H1 (cell line): ENCODE measurements around the gene WNK3. TPM values are rescaled to one million over a fixed set of nuclear protein-coding genes. Genes with fewer than 3 reads are reported as not detected.

Experiments used
- CTCF ChIA-PET: fragments of 300-600 bp; sonication (Branson Sonifier 250); formaldehyde crosslinking; loops from one replicate; lab custom pipeline; 2021; ENCODE audit not compliant: partially characterized antibody; lab: Charles Lee
- POLR2A ChIA-PET: fragments of 300-600 bp; sonication (Branson Sonifier 250); formaldehyde crosslinking; loops from one replicate; lab custom pipeline; 2021; ENCODE audit warnings: inconsistent platforms; ENCODE audit not compliant: partially characterized antibody; lab: Charles Lee
- DNase-seq, 2 experiments: peaks; one replicate each; pipeline versions ENCODE4 v3.0.0 to v3.0.0-alpha.2; 2010 to 2022; ENCODE audit warnings: low spot score in 2 of 2, low read depth in 1 of 2, mixed read lengths in 1 of 2
- FAIRE-seq: peaks from 2 replicates; lab custom pipeline; 2011; peaks lifted over from hg19 to GRCh38; lab: Jason Lieb, UNC
- H2AFZ ChIP-seq: 2 replicates; pipeline ENCODE4 v1.8.1; 2012; ENCODE audit warnings: low read length, inconsistent platforms
- H2AK5ac ChIP-seq: 2 replicates; pipeline ENCODE4 v1.6.1; 2013; ENCODE audit warnings: low read depth, low read length
- H2BK120ac ChIP-seq: replicated peaks from 2 replicates; pipeline ENCODE3; 2013; ENCODE audit warnings: low read depth, low read length, inconsistent platforms
- H2BK12ac ChIP-seq: 2 replicates; pipeline ENCODE4 v1.6.1; 2013; ENCODE audit warnings: low read depth, low read length
- H2BK15ac ChIP-seq: 2 replicates; pipeline ENCODE4 v1.6.1; 2013; ENCODE audit warnings: low read length
- H2BK20ac ChIP-seq: 2 replicates; pipeline ENCODE4 v1.6.1; 2013; ENCODE audit warnings: low read length
- H2BK5ac ChIP-seq: 2 replicates; pipeline ENCODE4 v1.6.1; 2013; ENCODE audit warnings: low read depth, low read length
- H3K14ac ChIP-seq: 2 replicates; pipeline ENCODE4 v1.6.1; 2013; ENCODE audit warnings: inconsistent platforms; ENCODE audit not compliant: insufficient read length
- H3K18ac ChIP-seq: 2 replicates; pipeline ENCODE4 v1.6.1; 2013; ENCODE audit warnings: low read length; ENCODE audit errors: extremely low read depth
- H3K23ac ChIP-seq: 2 replicates; pipeline ENCODE4 v1.6.1; 2013; ENCODE audit warnings: inconsistent platforms; ENCODE audit not compliant: insufficient read length
- H3K23me2 ChIP-seq: 2 replicates; pipeline ENCODE4 v1.6.1; 2013; ENCODE audit warnings: low read depth, low read length
- H3K27ac ChIP-seq: 2 replicates; pipeline ENCODE4 v1.6.1; 2011; ENCODE audit warnings: low read depth, low read length, inconsistent platforms
- H3K27me3 ChIP-seq, 4 experiments: replicated peaks in 1 of 4; 1 replicate in 1 of 4; 2 replicates in 3 of 4; pipeline versions ENCODE4 v1.6.1 to v1.8.1; 2011 to 2013; ENCODE audit warnings: low read length in 3 of 4, mild to moderate bottlenecking in 3 of 4, inconsistent platforms in 2 of 4, mixed read lengths in 2 of 4, moderate library complexity in 1 of 4; ENCODE audit not compliant: control insufficient read depth in 3 of 4, insufficient read depth in 3 of 4; ENCODE audit errors: extremely low read depth in 1 of 4
- H3K36me3 ChIP-seq, 4 experiments: 2 replicates each; pipeline versions ENCODE4 v1.6.1 to v1.8.1; 2011 to 2013; ENCODE audit warnings: mild to moderate bottlenecking in 4 of 4, low read length in 3 of 4, moderate library complexity in 2 of 4, control low read depth in 1 of 4, inconsistent platforms in 1 of 4; ENCODE audit not compliant: insufficient read depth in 4 of 4, control insufficient read depth in 2 of 4
- H3K4ac ChIP-seq: replicated peaks from 2 replicates; pipeline ENCODE3; 2013; ENCODE audit warnings: low read length, low read depth, mixed read lengths, inconsistent platforms; ENCODE audit not compliant: insufficient read length
- H3K4me1 ChIP-seq, 4 experiments: replicated peaks in 1 of 4; 1 replicate in 1 of 4; 2 replicates in 3 of 4; pipeline versions ENCODE4 v1.6.1 to v1.8.1; 2011 to 2013; ENCODE audit warnings: low read length in 3 of 4, inconsistent platforms in 2 of 4, mixed read lengths in 1 of 4; ENCODE audit not compliant: insufficient read depth in 4 of 4, control insufficient read depth in 3 of 4
- H3K4me2 ChIP-seq, 2 experiments: 2 replicates each; pipeline versions ENCODE4 v1.6.1 to v1.8.1; 2011 to 2013; ENCODE audit warnings: low read depth in 2 of 2, low read length in 2 of 2, control low read depth in 1 of 2, inconsistent platforms in 1 of 2, mild to moderate bottlenecking in 1 of 2; ENCODE audit not compliant: insufficient read depth in 1 of 2
- H3K4me3 ChIP-seq, 4 experiments: fragments of 200-600, 300-600 bp in 1 of 4; sonication (generic), shearing (Covaris generic), sonication (Bioruptor Twin) in 1 of 4; 2 replicates each; pipeline versions ENCODE4 v1.5.1 to v1.8.1; 2011 to 2016; ENCODE audit warnings: low read length in 4 of 4, low read depth in 3 of 4, control low read depth in 2 of 4, inconsistent platforms in 2 of 4, mild to moderate bottlenecking in 2 of 4, mixed read lengths in 1 of 4, moderate library complexity in 1 of 4; ENCODE audit not compliant: insufficient read depth in 2 of 4; ENCODE audit errors: extremely low read depth in 1 of 4
- H3K56ac ChIP-seq: replicated peaks from 2 replicates; pipeline ENCODE3; 2013; ENCODE audit warnings: low read depth, mild to moderate bottlenecking, mixed read lengths, low read length, inconsistent platforms; ENCODE audit not compliant: insufficient read length
- H3K79me1 ChIP-seq: 2 replicates; pipeline ENCODE4 v1.6.1; 2013; ENCODE audit warnings: low read depth, low read length, control low read depth
- H3K79me2 ChIP-seq, 2 experiments: 2 replicates each; pipeline versions ENCODE4 v1.6.1 to v1.8.1; 2012 to 2013; ENCODE audit warnings: low read length in 2 of 2, mild to moderate bottlenecking in 2 of 2, inconsistent platforms in 1 of 2; ENCODE audit not compliant: insufficient read depth in 2 of 2, control insufficient read depth in 1 of 2
- H3K9ac ChIP-seq, 4 experiments: replicated peaks in 1 of 4; 1 replicate in 1 of 4; 2 replicates in 3 of 4; pipeline versions ENCODE4 v1.6.1 to v1.8.1; 2011 to 2013; ENCODE audit warnings: low read depth in 3 of 4, low read length in 3 of 4, control low read depth in 2 of 4, mild to moderate bottlenecking in 2 of 4, moderate library complexity in 2 of 4, inconsistent platforms in 1 of 4; ENCODE audit errors: extremely low read depth in 1 of 4
- H3K9me3 ChIP-seq, 2 experiments: 2 replicates each; pipeline versions ENCODE4 v1.6.1 to v1.8.1; 2012 to 2013; ENCODE audit warnings: mild to moderate bottlenecking in 2 of 2, moderate library complexity in 2 of 2, control low read depth in 1 of 2, inconsistent platforms in 1 of 2, low read depth in 1 of 2, low read length in 1 of 2, mixed read lengths in 1 of 2; ENCODE audit not compliant: insufficient read depth in 2 of 2
- H4K20me1 ChIP-seq, 2 experiments: replicated peaks in 1 of 2; 2 replicates each; pipeline versions ENCODE3 to v1.8.1; 2011 to 2013; ENCODE audit warnings: inconsistent platforms in 2 of 2, low read length in 2 of 2, mild to moderate bottlenecking in 1 of 2; ENCODE audit not compliant: insufficient read depth in 2 of 2, control insufficient read depth in 1 of 2
- H4K5ac ChIP-seq: 2 replicates; pipeline ENCODE4 v1.6.1; 2013; ENCODE audit warnings: low read length, low read depth, mixed read lengths, inconsistent platforms; ENCODE audit not compliant: insufficient read length
- H4K8ac ChIP-seq: 2 replicates; pipeline ENCODE4 v1.8.0; 2013; ENCODE audit warnings: mild to moderate bottlenecking, moderate library complexity, low read length, inconsistent platforms; ENCODE audit not compliant: insufficient read depth; ENCODE audit errors: extremely low read depth
- H4K91ac ChIP-seq: replicated peaks from 2 replicates; pipeline ENCODE3; 2013; ENCODE audit warnings: low read length, mixed read lengths, inconsistent platforms; ENCODE audit not compliant: insufficient read length
- CTBP2 ChIP-seq: IDR thresholded peaks from 2 replicates; pipeline ENCODE4 v1.7.0; 2011; ENCODE audit warnings: borderline replicate concordance, mild to moderate bottlenecking, moderate library complexity, mixed read lengths, low read length; ENCODE audit not compliant: insufficient read depth, insufficient read length
- EGR1 ChIP-seq: IDR thresholded peaks from 2 replicates; pipeline ENCODE4 v1.6.1; 2011; ENCODE audit warnings: low read depth, low read length, borderline replicate concordance
- KDM5A ChIP-seq: fragments of 200-600 bp; IDR thresholded peaks from 2 replicates; pipeline ENCODE4 v1.7.1; 2012; ENCODE audit warnings: mild to moderate bottlenecking, low read length, inconsistent platforms, mixed read lengths
- SP2 ChIP-seq: IDR thresholded peaks from 2 replicates; pipeline ENCODE4 v1.6.1; 2012; ENCODE audit warnings: mild to moderate bottlenecking, low read length, inconsistent platforms
- TCF12 ChIP-seq: IDR thresholded peaks from 2 replicates; pipeline ENCODE4 v1.6.1; 2011; ENCODE audit warnings: low read depth, mild to moderate bottlenecking, low read length
- WGBS, 2 experiments: shearing (Covaris generic) in 1 of 2; methylation state at CpG; one replicate each; pipeline versions ENCODE4 v1.1.6 to v1.1.7; 2013 to 2015; ENCODE audit warnings: low lambda C conversion rate in 2 of 2, mixed read lengths in 2 of 2, inconsistent platforms in 1 of 2, low coverage in 1 of 2, missing lambda C conversion rate in 1 of 2; ENCODE audit not compliant: insufficient replicate concordance in 2 of 2, insufficient coverage in 1 of 2, insufficient read length in 1 of 2; ENCODE audit errors: extremely low coverage in 1 of 2, missing lambda C conversion rate in 1 of 2; 5-methylcytosine and 5-hydroxymethylcytosine counted together
- polyA plus RNA-seq, 7 experiments: library from polyadenylated mRNA; depleted of rRNA in 3 of 7; stranded (reverse) in 5 of 7; unstranded in 2 of 7; fragments of >200 nt in 5 of 7; fragments of 200-250 nt in 2 of 7; gene quantifications; 1 replicate in 5 of 7; 2 replicates in 1 of 7; 4 replicates in 1 of 7; pipeline versions ENCODE4 v1.2.1 to v1.2.3, GENCODE V29; 2011 to 2013; ENCODE audit warnings: missing spikeins in 2 of 7, mixed read lengths in 2 of 7
- total RNA-seq: library from RNA; stranded (reverse); fragmentation: NEBNext Ultra II Directional; extraction: Animal tissue kit (Norgen Biotek cat#: 25700); gene quantifications from 2 replicates; pipeline ENCODE4 v1.2.1, GENCODE V29; 2021

Gene WNK3
- total and polyA plus RNA-seq, 2 of the 8 experiments (the other 6 are each of a cell fraction or from before 2014, with no cell fraction given) = 5.5 to 37.5 TPM

- no peak for TF ChIP-seq KDM5A
- TF ChIP-seq SP2 = no peak
- no peak for TF ChIP-seq CTBP2
- TF ChIP-seq EGR1 = no peak
- no peak for TF ChIP-seq TCF12
- Histone ChIP-seq H3K79me2 (peaks cover 0 to 24% of the 10 kb centered on the region in 2 experiments; a peak in 2 of 4 replicates), H3K36me3 (no peaks in the 10 kb centered on the region), H4K5ac (no peak overlapping the region), H3K4ac (no peak overlapping the region), H3K56ac (no peak overlapping the region), H2BK120ac (no peak overlapping the region), H2AK5ac (no peak overlapping the region), H3K4me2 (peak overlapping the region; percentile 79 to 89), H3K27me3 (no peaks in the 10 kb centered on the region), H3K79me1 (no peaks in the 10 kb centered on the region), H4K20me1 (no peaks in the 10 kb centered on the region), H3K23me2 (peaks cover 5% of the 10 kb centered on the region), H3K9ac (peak overlapping the region in 2 of 4 experiments; percentile 63 to 82; a peak in 2 of 7 replicates), H3K23ac (no peak overlapping the region), H2BK5ac (no peak overlapping the region; the same call in 1 of the 2 replicates), H2BK12ac (peak overlapping the region; percentile 50; the same call in 1 of the 2 replicates), H4K91ac (no peak overlapping the region), H4K8ac (no peak overlapping the region), H2BK20ac (no peak overlapping the region), H3K4me3 (peak overlapping the region in 2 of 4 experiments; percentile 46 to 99; a peak in 3 of 8 replicates), H3K18ac (0 out of 2 replicates have a peak overlapping the region, but pooled peaks have one; percentile 71), H2AFZ (no peak overlapping the region), H3K27ac (peak overlapping the region; percentile 96; the same call in 1 of the 2 replicates), H3K14ac (no peak overlapping the region), H3K9me3 (no peaks in the 10 kb centered on the region), H2BK15ac (no peak overlapping the region), H3K4me1 (peaks cover 0 to 5% (median 2%) of the 10 kb centered on the region in 4 experiments; a peak in 3 of 7 replicates)
- 69% methylated on average over 4 of the region's 4 CpGs; no CpG with 5 or more reads in 1 of the 2 experiments for WGBS, 2 experiments
- DNase-seq (no peak), FAIRE-seq (no peak)
- CTCF ChIA-PET = no interaction called here
- POLR2A ChIA-PET = interaction anchor here (0.8 to 1.8 kb wide), 7 partner anchors 10 to 191 kb away, joined by 3 to 6 read pairs (median 3); no protein-coding TSS in a partner anchor
Observed at GRCh38 chrX:54359408-54359807, 1.6 kb upstream of the WNK3 start.
